Erythroblast (primary cell): Measurements from ENCODE around the gene OR56A5.

ENCODE experiments used
- GATA1 ChIP-seq: IDR thresholded peaks from 2 replicates; pipeline ENCODE4 v1.6.1; 2011; ENCODE audit warnings: low read depth, mild to moderate bottlenecking, control low read depth, low read length, moderate library complexity
- POLR2A ChIP-seq: IDR thresholded peaks from 2 replicates; pipeline ENCODE4 v1.6.1; 2011; ENCODE audit warnings: mild to moderate bottlenecking, low read length

DNA sequence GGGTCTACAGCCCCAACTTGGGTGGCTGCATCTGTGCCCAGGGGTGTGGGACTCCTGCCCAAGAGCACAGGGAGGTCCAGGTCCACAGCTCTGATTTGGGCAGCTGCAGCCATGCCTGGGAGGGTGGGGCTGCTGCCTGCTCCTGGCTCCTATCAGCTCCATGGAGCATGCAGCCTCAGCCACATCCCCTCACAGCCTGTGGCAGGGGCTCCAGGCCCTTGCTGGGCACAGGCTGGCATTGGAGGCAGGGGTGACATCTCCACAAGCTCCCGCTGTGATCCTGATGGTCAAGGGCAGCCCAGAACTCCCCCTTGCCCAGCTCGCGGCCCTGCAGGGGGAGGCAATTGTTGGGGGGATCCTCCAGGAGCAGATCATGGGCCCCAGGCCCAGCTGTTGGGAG, 44.7 kb upstream of the OR56A5 start:
- TF ChIP-seq POLR2A (no peak), GATA1 (no peak)
